Liver (tissue), 9 donors: ENCODE data around the gene SCLY. TPM values are rescaled to one million over a fixed set of nuclear protein-coding genes. Genes with fewer than 3 reads are reported as not detected.

Experiments
- DNase-seq: peaks from one replicate; pipeline ENCODE4 v3.0.0-alpha.2; 2017; ENCODE audit warnings: low spot score
- H3K27ac ChIP-seq, 2 donors: one replicate each; pipeline ENCODE4 v1.7.0; 2013; ENCODE audit warnings: inconsistent platforms in 2 of 2, low read length in 2 of 2, control low read depth in 1 of 2, low read depth in 1 of 2, mild to moderate bottlenecking in 1 of 2
- H3K27me3 ChIP-seq, 4 donors: one replicate each; pipeline versions ENCODE4 v1.6.1 to v1.7.0; 2013; ENCODE audit warnings: low read length in 3 of 4, inconsistent platforms in 1 of 4, mild to moderate bottlenecking in 1 of 4, moderate library complexity in 1 of 4; ENCODE audit not compliant: control insufficient read depth in 4 of 4, insufficient read depth in 4 of 4
- H3K36me3 ChIP-seq, 4 donors: one replicate each; pipeline versions ENCODE4 v1.6.1 to v1.7.0; 2013; ENCODE audit warnings: low read length in 3 of 4, mild to moderate bottlenecking in 3 of 4, low read depth in 1 of 4, moderate library complexity in 1 of 4; ENCODE audit not compliant: control insufficient read depth in 4 of 4, insufficient read depth in 3 of 4
- H3K4me1 ChIP-seq, 4 donors: one replicate each; pipeline versions ENCODE4 v1.6.1 to v1.7.0; 2013; ENCODE audit warnings: low read length in 3 of 4, mild to moderate bottlenecking in 3 of 4, moderate library complexity in 1 of 4; ENCODE audit not compliant: control insufficient read depth in 4 of 4, insufficient read depth in 4 of 4
- H3K4me3 ChIP-seq, 3 donors: one replicate each; pipeline versions ENCODE4 v1.6.1 to v1.7.0; 2013; ENCODE audit warnings: low read length in 3 of 3, control low read depth in 1 of 3, low read depth in 1 of 3, mild to moderate bottlenecking in 1 of 3
- H3K9ac ChIP-seq, 2 donors: one replicate each; pipeline ENCODE4 v1.7.0; 2013; ENCODE audit warnings: low read length in 2 of 2, mild to moderate bottlenecking in 2 of 2, moderate library complexity in 2 of 2, control low read depth in 1 of 2, low read depth in 1 of 2
- H3K9me3 ChIP-seq, 4 donors: one replicate each; pipeline versions ENCODE4 v1.6.1 to v1.7.0; 2013; ENCODE audit warnings: low read length in 3 of 4; ENCODE audit not compliant: control insufficient read depth in 4 of 4
- EGR1 ChIP-seq, 2 donors: IDR thresholded peaks; 2 replicates each; pipeline ENCODE4 v1.6.1; 2016 to 2018; ENCODE audit warnings: antibody characterized with exemption in 2 of 2, low read depth in 2 of 2
- FOXA1 ChIP-seq: IDR thresholded peaks from 2 replicates; pipeline ENCODE4 v1.6.1; 2016; ENCODE audit warnings: antibody characterized with exemption
- FOXA2 ChIP-seq: IDR thresholded peaks from 2 replicates; pipeline ENCODE4 v1.6.1; 2016; ENCODE audit warnings: antibody characterized with exemption
- GABPA ChIP-seq, 2 donors: IDR thresholded peaks in 1 of 2; conservative IDR thresholded peaks in 1 of 2; 2 replicates each; pipeline ENCODE4 v1.6.1; 2016; ENCODE audit warnings: antibody characterized with exemption in 2 of 2, mild to moderate bottlenecking in 1 of 2, moderate library complexity in 1 of 2
- HNF4A ChIP-seq, 2 donors: conservative IDR thresholded peaks; 2 replicates each; pipeline ENCODE4 v1.6.1; 2016; ENCODE audit warnings: antibody characterized with exemption in 2 of 2, mild to moderate bottlenecking in 2 of 2
- HNF4G ChIP-seq: IDR thresholded peaks from 2 replicates; pipeline ENCODE4 v1.6.1; 2016; ENCODE audit warnings: antibody characterized with exemption
- JUND ChIP-seq, 2 donors: IDR thresholded peaks; 2 replicates each; pipeline ENCODE4 v1.6.1; 2016; ENCODE audit warnings: antibody characterized with exemption in 2 of 2
- NR2F2 ChIP-seq: IDR thresholded peaks from 2 replicates; pipeline ENCODE4 v1.6.1; 2016; ENCODE audit warnings: antibody characterized with exemption
- RAD21 ChIP-seq, 2 donors: IDR thresholded peaks; 2 replicates each; pipeline ENCODE4 v1.6.1; 2016; ENCODE audit warnings: antibody characterized with exemption in 2 of 2, mild to moderate bottlenecking in 2 of 2
- RXRA ChIP-seq, 2 donors: IDR thresholded peaks; 2 replicates each; pipeline ENCODE4 v1.6.1; 2017 to 2018; ENCODE audit warnings: antibody characterized with exemption in 2 of 2, mild to moderate bottlenecking in 1 of 2
- SP1 ChIP-seq: IDR thresholded peaks from 2 replicates; pipeline ENCODE4 v1.6.1; 2018; ENCODE audit warnings: antibody characterized with exemption, mild to moderate bottlenecking
- TAF1 ChIP-seq: conservative IDR thresholded peaks from 2 replicates; pipeline ENCODE4 v1.6.1; 2016; ENCODE audit warnings: antibody characterized with exemption, mild to moderate bottlenecking
- YY1 ChIP-seq: IDR thresholded peaks from 2 replicates; pipeline ENCODE4 v1.6.1; 2016; ENCODE audit warnings: antibody characterized with exemption, mild to moderate bottlenecking
- WGBS: extraction: QIAGEN DNeasy Blood & Tissue Kit; methylation state at CpG from one replicate; pipeline ENCODE4 v1.1.7; 2013; 5-methylcytosine and 5-hydroxymethylcytosine counted together
- polyA plus RNA-seq, 2 donors: library from polyadenylated mRNA; stranded (reverse) in 1 of 2; unstranded in 1 of 2; fragments of 200-250 nt in 1 of 2; fragments of >200 nt in 1 of 2; fragmentation: Nextera tagmentation in 1 of 2; extraction: Ambion mirVana in 1 of 2; gene quantifications; one replicate each; pipeline versions ENCODE4 v1.2.1 to v1.2.3, GENCODE V29; 2013 to 2015
- total RNA-seq, 2 donors: library from RNA; depleted of rRNA; stranded (reverse); fragments of >200 nt; gene quantifications; one replicate each; pipeline ENCODE4 v1.2.3, GENCODE V29; 2014
- TF ChIP-seq, protein P1 (sequence below): IDR thresholded peaks from 2 replicates; pipeline ENCODE4 v1.6.1; 2016; ENCODE audit warnings: antibody characterized with exemption
- TF ChIP-seq, protein P2 (sequence below): IDR thresholded peaks from 2 replicates; pipeline ENCODE4 v1.6.1; 2016; ENCODE audit warnings: antibody characterized with exemption
- TF ChIP-seq, protein P3 (sequence below): fragments of 150-350 bp; IDR thresholded peaks from 2 replicates; pipeline ENCODE4 v1.5.1; 2017; ENCODE audit warnings: improper control_type of control experiment, low read depth, low read length; ENCODE audit not compliant: missing input control
- TF ChIP-seq, protein P4 (sequence below): IDR thresholded peaks from 2 replicates; pipeline ENCODE4 v1.6.1; 2016; ENCODE audit warnings: antibody characterized with exemption, mild to moderate bottlenecking
- TF ChIP-seq, protein P5 (sequence below): IDR thresholded peaks from 2 replicates; pipeline ENCODE4 v1.6.1; 2016; ENCODE audit warnings: antibody characterized with exemption
- donor health status: healthy.
- donor health status: healthy.
- donor health status: healthy.
- donor health status: healthy.
- donor health status: healthy.

Gene SCLY
- total and polyA plus RNA-seq, 4 donors = 21.6 to 39.2 (median 25.0) TPM

DNA sequence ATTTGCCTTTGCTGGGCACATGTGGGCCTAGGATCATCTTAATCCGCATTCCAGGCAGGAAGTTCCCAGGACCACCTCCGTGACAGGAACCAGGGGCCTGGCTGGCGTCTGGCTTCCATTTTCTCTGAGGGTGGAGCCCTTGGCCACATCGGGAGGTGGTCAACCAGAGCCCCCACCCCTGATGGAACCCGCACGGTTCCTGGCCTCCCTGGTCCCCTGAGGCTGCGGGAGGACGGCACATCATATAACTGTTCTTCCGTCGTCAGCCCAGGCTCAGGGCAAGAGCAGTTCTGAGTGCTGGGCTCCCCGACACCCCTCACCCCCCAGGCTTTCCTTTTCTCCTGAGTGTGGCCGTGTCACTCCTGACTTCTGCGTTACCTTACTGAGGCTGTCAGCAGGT, 52.8 kb downstream of the SCLY start:
- Histone ChIP-seq H3K27me3 (no peaks in the 10 kb centered on the region), H3K9ac (no peak overlapping the region), H3K9me3 (no peaks in the 10 kb centered on the region), H3K4me1 (peaks cover 0 to 3% (median 1%) of the 10 kb centered on the region in 4 donors), H3K4me3 (no peak overlapping the region), H3K27ac (no peak overlapping the region), H3K36me3 (no peaks in the 10 kb centered on the region)
- DNase-seq = no peak
- WGBS = 97% methylated on average over 13 of the region's 13 CpGs
- no peak for TF ChIP-seq YY1
- TF ChIP-seq JUND (IDR thresholded peaks at IDR 0.05) = no peak
- TF ChIP-seq RAD21 (IDR thresholded peaks at IDR 0.05) = no peak
- TF ChIP-seq SP1 = no peak

DNA sequence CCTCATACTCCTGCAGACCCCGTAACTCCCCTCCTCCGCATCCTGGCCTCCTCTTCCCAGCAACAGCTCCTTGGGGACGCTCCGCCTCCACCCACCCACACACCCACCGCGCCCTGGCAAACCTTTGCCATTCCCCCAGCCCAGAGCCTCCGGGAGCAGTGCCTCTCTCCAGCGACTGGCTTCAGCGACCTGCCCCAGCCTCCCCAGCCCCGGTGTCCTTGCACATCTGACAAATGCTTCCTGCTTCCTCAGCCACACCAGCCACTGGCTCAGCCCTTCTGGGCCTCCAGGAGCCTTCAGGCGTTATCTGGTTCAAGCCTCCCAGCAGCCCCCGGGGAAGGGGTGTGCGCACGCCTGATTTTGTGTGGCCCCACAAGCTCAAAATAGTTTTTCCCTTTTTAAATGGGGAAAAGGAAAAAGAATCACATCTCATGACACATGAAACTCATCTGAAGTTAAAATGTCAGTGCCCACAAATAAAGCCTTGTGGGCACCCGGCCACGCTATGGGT, 53.6 kb downstream of the SCLY start:
- Histone ChIP-seq H3K4me1 (peaks cover 0 to 3% (median 0%) of the 10 kb centered on the region in 4 donors), H3K9ac (no peak overlapping the region), H3K9me3 (no peaks in the 10 kb centered on the region), H3K4me3 (no peak overlapping the region), H3K27ac (no peak overlapping the region), H3K27me3 (no peaks in the 10 kb centered on the region), H3K36me3 (no peaks in the 10 kb centered on the region)
- DNase-seq = no peak
- 83% methylated on average over 16 of the region's 16 CpGs for WGBS
- TF ChIP-seq FOXA2 (no peak), NR2F2 (no peak), EGR1 (IDR thresholded peaks at IDR 0.05; ENCODE audit: low read depth in 2 of 2) (no peak), GABPA (IDR thresholded peaks at IDR 0.05 in 1 of 2, conservative IDR thresholded peaks at IDR 0.05 in 1 of 2) (no peak), HNF4A (conservative IDR thresholded peaks at IDR 0.05) (no peak), SP1 (no peak), RAD21 (IDR thresholded peaks at IDR 0.05) (no peak), FOXA1 (no peak), TAF1 (no peak), HNF4G (no peak), YY1 (no peak), JUND (IDR thresholded peaks at IDR 0.05) (no peak), RXRA (IDR thresholded peaks at IDR 0.05) (no peak)
- TF ChIP-seq, protein P1, sequence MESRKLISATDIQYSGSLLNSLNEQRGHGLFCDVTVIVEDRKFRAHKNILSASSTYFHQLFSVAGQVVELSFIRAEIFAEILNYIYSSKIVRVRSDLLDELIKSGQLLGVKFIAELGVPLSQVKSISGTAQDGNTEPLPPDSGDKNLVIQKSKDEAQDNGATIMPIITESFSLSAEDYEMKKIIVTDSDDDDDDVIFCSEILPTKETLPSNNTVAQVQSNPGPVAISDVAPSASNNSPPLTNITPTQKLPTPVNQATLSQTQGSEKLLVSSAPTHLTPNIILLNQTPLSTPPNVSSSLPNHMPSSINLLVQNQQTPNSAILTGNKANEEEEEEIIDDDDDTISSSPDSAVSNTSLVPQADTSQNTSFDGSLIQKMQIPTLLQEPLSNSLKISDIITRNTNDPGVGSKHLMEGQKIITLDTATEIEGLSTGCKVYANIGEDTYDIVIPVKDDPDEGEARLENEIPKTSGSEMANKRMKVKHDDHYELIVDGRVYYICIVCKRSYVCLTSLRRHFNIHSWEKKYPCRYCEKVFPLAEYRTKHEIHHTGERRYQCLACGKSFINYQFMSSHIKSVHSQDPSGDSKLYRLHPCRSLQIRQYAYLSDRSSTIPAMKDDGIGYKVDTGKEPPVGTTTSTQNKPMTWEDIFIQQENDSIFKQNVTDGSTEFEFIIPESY = no peak
- TF ChIP-seq, protein P2, sequence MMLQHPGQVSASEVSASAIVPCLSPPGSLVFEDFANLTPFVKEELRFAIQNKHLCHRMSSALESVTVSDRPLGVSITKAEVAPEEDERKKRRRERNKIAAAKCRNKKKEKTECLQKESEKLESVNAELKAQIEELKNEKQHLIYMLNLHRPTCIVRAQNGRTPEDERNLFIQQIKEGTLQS = no peak
- TF ChIP-seq, protein P3, sequence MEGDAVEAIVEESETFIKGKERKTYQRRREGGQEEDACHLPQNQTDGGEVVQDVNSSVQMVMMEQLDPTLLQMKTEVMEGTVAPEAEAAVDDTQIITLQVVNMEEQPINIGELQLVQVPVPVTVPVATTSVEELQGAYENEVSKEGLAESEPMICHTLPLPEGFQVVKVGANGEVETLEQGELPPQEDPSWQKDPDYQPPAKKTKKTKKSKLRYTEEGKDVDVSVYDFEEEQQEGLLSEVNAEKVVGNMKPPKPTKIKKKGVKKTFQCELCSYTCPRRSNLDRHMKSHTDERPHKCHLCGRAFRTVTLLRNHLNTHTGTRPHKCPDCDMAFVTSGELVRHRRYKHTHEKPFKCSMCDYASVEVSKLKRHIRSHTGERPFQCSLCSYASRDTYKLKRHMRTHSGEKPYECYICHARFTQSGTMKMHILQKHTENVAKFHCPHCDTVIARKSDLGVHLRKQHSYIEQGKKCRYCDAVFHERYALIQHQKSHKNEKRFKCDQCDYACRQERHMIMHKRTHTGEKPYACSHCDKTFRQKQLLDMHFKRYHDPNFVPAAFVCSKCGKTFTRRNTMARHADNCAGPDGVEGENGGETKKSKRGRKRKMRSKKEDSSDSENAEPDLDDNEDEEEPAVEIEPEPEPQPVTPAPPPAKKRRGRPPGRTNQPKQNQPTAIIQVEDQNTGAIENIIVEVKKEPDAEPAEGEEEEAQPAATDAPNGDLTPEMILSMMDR = no peak
- TF ChIP-seq, protein P4, sequence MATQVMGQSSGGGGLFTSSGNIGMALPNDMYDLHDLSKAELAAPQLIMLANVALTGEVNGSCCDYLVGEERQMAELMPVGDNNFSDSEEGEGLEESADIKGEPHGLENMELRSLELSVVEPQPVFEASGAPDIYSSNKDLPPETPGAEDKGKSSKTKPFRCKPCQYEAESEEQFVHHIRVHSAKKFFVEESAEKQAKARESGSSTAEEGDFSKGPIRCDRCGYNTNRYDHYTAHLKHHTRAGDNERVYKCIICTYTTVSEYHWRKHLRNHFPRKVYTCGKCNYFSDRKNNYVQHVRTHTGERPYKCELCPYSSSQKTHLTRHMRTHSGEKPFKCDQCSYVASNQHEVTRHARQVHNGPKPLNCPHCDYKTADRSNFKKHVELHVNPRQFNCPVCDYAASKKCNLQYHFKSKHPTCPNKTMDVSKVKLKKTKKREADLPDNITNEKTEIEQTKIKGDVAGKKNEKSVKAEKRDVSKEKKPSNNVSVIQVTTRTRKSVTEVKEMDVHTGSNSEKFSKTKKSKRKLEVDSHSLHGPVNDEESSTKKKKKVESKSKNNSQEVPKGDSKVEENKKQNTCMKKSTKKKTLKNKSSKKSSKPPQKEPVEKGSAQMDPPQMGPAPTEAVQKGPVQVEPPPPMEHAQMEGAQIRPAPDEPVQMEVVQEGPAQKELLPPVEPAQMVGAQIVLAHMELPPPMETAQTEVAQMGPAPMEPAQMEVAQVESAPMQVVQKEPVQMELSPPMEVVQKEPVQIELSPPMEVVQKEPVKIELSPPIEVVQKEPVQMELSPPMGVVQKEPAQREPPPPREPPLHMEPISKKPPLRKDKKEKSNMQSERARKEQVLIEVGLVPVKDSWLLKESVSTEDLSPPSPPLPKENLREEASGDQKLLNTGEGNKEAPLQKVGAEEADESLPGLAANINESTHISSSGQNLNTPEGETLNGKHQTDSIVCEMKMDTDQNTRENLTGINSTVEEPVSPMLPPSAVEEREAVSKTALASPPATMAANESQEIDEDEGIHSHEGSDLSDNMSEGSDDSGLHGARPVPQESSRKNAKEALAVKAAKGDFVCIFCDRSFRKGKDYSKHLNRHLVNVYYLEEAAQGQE = no peak
- TF ChIP-seq, protein P5, sequence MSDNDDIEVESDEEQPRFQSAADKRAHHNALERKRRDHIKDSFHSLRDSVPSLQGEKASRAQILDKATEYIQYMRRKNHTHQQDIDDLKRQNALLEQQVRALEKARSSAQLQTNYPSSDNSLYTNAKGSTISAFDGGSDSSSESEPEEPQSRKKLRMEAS = no peak
